ENCODE data around the gene CYTH3. TPM values are rescaled to one million over a fixed set of nuclear protein-coding genes. Genes with fewer than 3 reads are reported as not detected.

CYTH3 gene
- total and polyA plus RNA-seq, 2 of the 8 experiments (the other 6 are each of a cell fraction or from before 2014, with no cell fraction given): 10.3 to 11.9 TPM

GRCh38 chr7:6242561-6242960 is 29.9 kb downstream of the CYTH3 start:
- WGBS, 2 experiments (ENCODE audit: extremely low coverage in 1 of 2, insufficient coverage in 1 of 2, insufficient read length in 1 of 2, insufficient replicate concordance in 2 of 2, low coverage in 1 of 2, low lambda C conversion rate in 2 of 2, missing lambda C conversion rate in 1 of 2): 98% methylated on average over 5 of the region's 5 CpGs; no CpG with 5 or more reads in 1 of the 2 experiments
- no peak for TF ChIP-seq ZNF274 (IDR thresholded peaks at IDR 0.05; ENCODE audit: borderline replicate concordance, extremely low read depth, low read length)
- TF ChIP-seq EGR1 (IDR thresholded peaks at IDR 0.05; ENCODE audit: borderline replicate concordance, low read depth, low read length): no peak
- TF ChIP-seq CHD2 (IDR thresholded peaks at IDR 0.05; ENCODE audit: low read length): no peak
- TF ChIP-seq TEAD4 (IDR thresholded peaks at IDR 0.05; ENCODE audit: low read depth, low read length): no peak
- TF ChIP-seq CHD1 (IDR thresholded peaks at IDR 0.05; ENCODE audit: low read depth, low read length): no peak
- no peak for TF ChIP-seq JUN (IDR thresholded peaks at IDR 0.05; ENCODE audit: low read depth, low read length)
- no peak for TF ChIP-seq ASH2L (IDR thresholded peaks at IDR 0.05; ENCODE audit: low read length)
- no peak for TF ChIP-seq CBX5 (IDR thresholded peaks at IDR 0.05; ENCODE audit: low read depth, low read length)
- no peak for TF ChIP-seq ATF2 (IDR thresholded peaks at IDR 0.05; ENCODE audit: low read length)
- no peak for TF ChIP-seq EP300 (IDR thresholded peaks at IDR 0.05; ENCODE audit: borderline replicate concordance in 1 of 2, low read depth in 2 of 2, low read length in 2 of 2)

More at GRCh38 chr7:6242561-6242960, 29.9 kb downstream of the CYTH3 start:
- H4K20me1 ChIP-seq (replicated peaks in 1 of 2; ENCODE audit: control insufficient read depth in 1 of 2, insufficient read depth in 2 of 2, low read length in 2 of 2): no peaks in the 10 kb centered on the region
- no peak for FAIRE-seq
- no peak overlapping the region for H2BK5ac ChIP-seq (ENCODE audit: low read depth, low read length)
- no peak overlapping the region for H2BK120ac ChIP-seq (replicated peaks; ENCODE audit: low read depth, low read length)
- H4K8ac ChIP-seq (ENCODE audit: extremely low read depth, insufficient read depth, low read length): peak overlapping the region; percentile 51; the same call in 1 of the 2 replicates
- no peaks in the 10 kb centered on the region for H3K9me3 ChIP-seq (ENCODE audit: insufficient read depth in 2 of 2, low read depth in 1 of 2, low read length in 1 of 2)
- no peak overlapping the region for H3K4me2 ChIP-seq (ENCODE audit: insufficient read depth in 1 of 2, low read depth in 2 of 2, low read length in 2 of 2)
- no peak overlapping the region for H2AFZ ChIP-seq (ENCODE audit: low read length)
- no peak overlapping the region for H4K5ac ChIP-seq (ENCODE audit: insufficient read length, low read depth, low read length)
- no peak overlapping the region; the same call in 1 of the 2 replicates for H3K27ac ChIP-seq (ENCODE audit: low read depth, low read length)
- H3K23ac ChIP-seq (ENCODE audit: insufficient read length): no peak overlapping the region
- no peaks in the 10 kb centered on the region; the same call in 1 of the 2 replicates for H3K79me1 ChIP-seq (ENCODE audit: low read depth, low read length)
- no peak overlapping the region for H2BK20ac ChIP-seq (ENCODE audit: low read length)
- POLR2A ChIA-PET (ENCODE audit: partially characterized antibody): interaction anchor here (0.8 kb wide), 1 partner anchor 28 kb away, joined by 3 read pairs; no protein-coding TSS in a partner anchor
- H3K23me2 ChIP-seq (ENCODE audit: low read depth, low read length): no peaks in the 10 kb centered on the region
- no peak overlapping the region for H3K4me3 ChIP-seq (ENCODE audit: extremely low read depth in 1 of 4, insufficient read depth in 2 of 4, low read depth in 3 of 4, low read length in 4 of 4)
- H3K18ac ChIP-seq (ENCODE audit: extremely low read depth, low read length): no peak overlapping the region
- no peak overlapping the region for H2AK5ac ChIP-seq (ENCODE audit: low read depth, low read length)
- H3K56ac ChIP-seq (replicated peaks; ENCODE audit: insufficient read length, low read depth, low read length): no peak overlapping the region
- DNase-seq (ENCODE audit: low read depth in 1 of 2, low spot score in 2 of 2): no peak
- no peak overlapping the region for H4K91ac ChIP-seq (replicated peaks; ENCODE audit: insufficient read length, low read length)
- H3K27me3 ChIP-seq (replicated peaks in 1 of 4; ENCODE audit: control insufficient read depth in 3 of 4, extremely low read depth in 1 of 4, insufficient read depth in 3 of 4, low read length in 3 of 4): no peaks in the 10 kb centered on the region
- H3K4ac ChIP-seq (replicated peaks; ENCODE audit: insufficient read length, low read depth, low read length): no peak overlapping the region
- no peak overlapping the region for H2BK15ac ChIP-seq (ENCODE audit: low read length)
- no peak overlapping the region for H3K14ac ChIP-seq (ENCODE audit: insufficient read length)
- no peak overlapping the region for H3K9ac ChIP-seq (replicated peaks in 1 of 4; ENCODE audit: extremely low read depth in 1 of 4, low read depth in 3 of 4, low read length in 3 of 4)
- H3K4me1 ChIP-seq (replicated peaks in 1 of 4; ENCODE audit: control insufficient read depth in 3 of 4, insufficient read depth in 4 of 4, low read length in 3 of 4): peaks cover 0 to 5% (median under 1%) of the 10 kb centered on the region in 4 experiments; a peak in 3 of 7 replicates
- H3K79me2 ChIP-seq (ENCODE audit: control insufficient read depth in 1 of 2, insufficient read depth in 2 of 2, low read length in 2 of 2): no peaks in the 10 kb centered on the region; a peak in 2 of 4 replicates
- H2BK12ac ChIP-seq (ENCODE audit: low read depth, low read length): no peak overlapping the region
- CTCF ChIA-PET (ENCODE audit: partially characterized antibody): interaction anchor here (1.1 kb wide), 1 partner anchor 80 kb away, joined by 5 read pairs; no protein-coding TSS in a partner anchor
- no peaks in the 10 kb centered on the region for H3K36me3 ChIP-seq (ENCODE audit: control insufficient read depth in 2 of 4, insufficient read depth in 4 of 4, low read length in 3 of 4)

Measured in H1 (cell line).